HG03558 (cell line): ENCODE data around the gene MPC1.
"Not testable (repeated sequence)": the region's sequence is repeated elsewhere in the genome, so short reads cannot be mapped to it uniquely, and the experiment has no call there.

Experiments used
- ATAC-seq: cut with Tn5 transposase; IDR thresholded peaks from one replicate; pipeline ENCODE4 v1.9.1; 2021; ENCODE audit warnings: moderate number of reproducible peaks; ENCODE audit not compliant: unreplicated experiment; ENCODE audit errors: extremely low read depth

The MPC1 gene

GRCh38 chr6:166408936-166409755 is 26.4 kb upstream of the MPC1 start:
- ATAC-seq: no peak

GRCh38 chr6:166406197-166406596 is 23.5 kb upstream of the MPC1 start:
- ATAC-seq: no peak

GRCh38 chr6:166405386-166405785 is 22.6 kb upstream of the MPC1 start:
- ATAC-seq: no peak

GRCh38 chr6:166402582-166403277 is 20.0 kb upstream of the MPC1 start:
- ATAC-seq: no peak

GRCh38 chr6:166400649-166401250 is 18.0 kb upstream of the MPC1 start:
- not testable (repeated sequence) for ATAC-seq

- no peak for ATAC-seq
Observed at GRCh38 chr6:166400181-166400580, 17.4 kb upstream of the MPC1 start.

- ATAC-seq: no peak
Observed at GRCh38 chr6:166398348-166398747, 15.6 kb upstream of the MPC1 start.

GRCh38 chr6:166397849-166398248 is 15.1 kb upstream of the MPC1 start:
- ATAC-seq: no peak

GRCh38 chr6:166395778-166396177 is 13.0 kb upstream of the MPC1 start:
- no peak for ATAC-seq

GRCh38 chr6:166395351-166395750 is 12.6 kb upstream of the MPC1 start:
- ATAC-seq: no peak

GRCh38 chr6:166394036-166394892 is 11.5 kb upstream of the MPC1 start:
- ATAC-seq: no peak

- no peak for ATAC-seq
Observed at GRCh38 chr6:166393535-166393823, 10.7 kb upstream of the MPC1 start.

- ATAC-seq: not testable (repeated sequence)
Observed at GRCh38 chr6:166392755-166393534, 10.2 kb upstream of the MPC1 start.

GRCh38 chr6:166389119-166389518 is 6.4 kb upstream of the MPC1 start:
- no peak for ATAC-seq

GRCh38 chr6:166388290-166389004 is 5.7 kb upstream of the MPC1 start:
- no peak for ATAC-seq

GRCh38 chr6:166387642-166388289 is 5.0 kb upstream of the MPC1 start:
- ATAC-seq: no peak

GRCh38 chr6:166387098-166387497 is 4.4 kb upstream of the MPC1 start:
- not testable (repeated sequence) for ATAC-seq

GRCh38 chr6:166386111-166386510 is 3.4 kb upstream of the MPC1 start:
- no peak for ATAC-seq
